Epithelial cell of proximal tubule (primary cell): ENCODE data around the gene IGSF6. TPM values are rescaled to one million over a fixed set of nuclear protein-coding genes. Genes with fewer than 3 reads are reported as not detected.

Source experiments
- DNase-seq: peaks from one replicate; pipeline ENCODE4 v3.0.0-alpha.2; 2011; ENCODE audit warnings: low read depth
- H3K4me3 ChIP-seq: 2 replicates; pipeline ENCODE4 v1.5.1; 2011; ENCODE audit warnings: low read depth, mild to moderate bottlenecking, low read length
- total RNA-seq: library from RNA; depleted of rRNA; stranded (reverse); fragments of >200 nt; gene quantifications from 2 replicates; pipeline ENCODE4 v1.2.3, GENCODE V29; 2015
- TF ChIP-seq, protein P1 (sequence below): conservative IDR thresholded peaks from 2 replicates; pipeline ENCODE4 v1.5.1; 2012; ENCODE audit warnings: low read depth, mild to moderate bottlenecking, low read length

The IGSF6 gene
- total RNA-seq, 1 donor from 2014 or later: not detected

DNA sequence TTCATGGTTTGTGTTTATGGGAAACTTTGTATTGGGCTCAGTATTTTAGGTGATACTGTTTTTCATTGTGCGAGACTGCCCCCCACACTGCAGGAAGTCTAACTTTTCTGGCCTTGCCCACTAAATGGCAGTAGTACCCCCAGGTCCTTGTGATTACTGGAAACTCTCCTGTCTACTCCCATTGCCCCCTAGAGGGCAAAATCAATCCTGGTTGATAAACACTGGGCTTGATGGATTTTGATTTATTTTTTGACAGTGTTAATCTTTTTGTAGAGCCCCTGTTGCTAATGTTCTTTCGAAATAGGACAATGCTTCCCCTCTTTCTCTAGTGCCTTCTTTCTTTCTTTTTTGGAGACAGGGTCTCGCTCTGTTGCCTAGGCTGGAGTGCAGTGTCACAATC lies 37.5 kb downstream of the IGSF6 start:
- TF ChIP-seq, protein P1, sequence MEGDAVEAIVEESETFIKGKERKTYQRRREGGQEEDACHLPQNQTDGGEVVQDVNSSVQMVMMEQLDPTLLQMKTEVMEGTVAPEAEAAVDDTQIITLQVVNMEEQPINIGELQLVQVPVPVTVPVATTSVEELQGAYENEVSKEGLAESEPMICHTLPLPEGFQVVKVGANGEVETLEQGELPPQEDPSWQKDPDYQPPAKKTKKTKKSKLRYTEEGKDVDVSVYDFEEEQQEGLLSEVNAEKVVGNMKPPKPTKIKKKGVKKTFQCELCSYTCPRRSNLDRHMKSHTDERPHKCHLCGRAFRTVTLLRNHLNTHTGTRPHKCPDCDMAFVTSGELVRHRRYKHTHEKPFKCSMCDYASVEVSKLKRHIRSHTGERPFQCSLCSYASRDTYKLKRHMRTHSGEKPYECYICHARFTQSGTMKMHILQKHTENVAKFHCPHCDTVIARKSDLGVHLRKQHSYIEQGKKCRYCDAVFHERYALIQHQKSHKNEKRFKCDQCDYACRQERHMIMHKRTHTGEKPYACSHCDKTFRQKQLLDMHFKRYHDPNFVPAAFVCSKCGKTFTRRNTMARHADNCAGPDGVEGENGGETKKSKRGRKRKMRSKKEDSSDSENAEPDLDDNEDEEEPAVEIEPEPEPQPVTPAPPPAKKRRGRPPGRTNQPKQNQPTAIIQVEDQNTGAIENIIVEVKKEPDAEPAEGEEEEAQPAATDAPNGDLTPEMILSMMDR: peak; percentile 40
- DNase-seq: no peak
- H3K4me3 ChIP-seq: no peak overlapping the region

DNA sequence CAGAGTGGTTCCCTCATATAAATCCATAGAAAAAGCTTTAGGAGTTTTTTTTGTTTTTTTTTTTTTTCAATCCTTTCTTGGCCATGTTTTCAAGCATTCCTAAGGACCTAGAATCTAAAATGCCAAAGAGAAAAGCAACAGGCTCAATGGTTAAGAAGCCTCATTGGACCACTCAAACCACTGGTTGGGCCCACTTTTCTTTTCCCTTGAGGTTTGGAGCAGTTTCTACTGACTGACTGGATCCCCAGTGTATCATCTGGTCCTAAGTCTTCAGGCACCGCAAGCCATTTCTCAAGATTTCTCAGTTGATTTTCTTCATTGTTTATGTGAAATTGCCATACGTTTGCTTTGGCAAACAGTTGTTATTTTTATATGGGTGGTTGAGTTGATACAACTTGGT lies 38.6 kb downstream of the IGSF6 start:
- TF ChIP-seq, protein P1: no peak
- no peak overlapping the region for H3K4me3 ChIP-seq

GRCh38 chr16:21613361-21613760 lies 39.0 kb downstream of the IGSF6 start:
- DNase-seq: no peak
- no peak overlapping the region for H3K4me3 ChIP-seq
- TF ChIP-seq, protein P1: no peak

More for the DNA sequence above, 38.6 kb downstream of the IGSF6 start:
- DNase-seq: no peak

GRCh38 chr16:21611556-21612384 lies 40.6 kb downstream of the IGSF6 start:
- TF ChIP-seq, protein P1: no peak
- DNase-seq: no peak
- H3K4me3 ChIP-seq: peak overlapping the region; percentile 2

DNA sequence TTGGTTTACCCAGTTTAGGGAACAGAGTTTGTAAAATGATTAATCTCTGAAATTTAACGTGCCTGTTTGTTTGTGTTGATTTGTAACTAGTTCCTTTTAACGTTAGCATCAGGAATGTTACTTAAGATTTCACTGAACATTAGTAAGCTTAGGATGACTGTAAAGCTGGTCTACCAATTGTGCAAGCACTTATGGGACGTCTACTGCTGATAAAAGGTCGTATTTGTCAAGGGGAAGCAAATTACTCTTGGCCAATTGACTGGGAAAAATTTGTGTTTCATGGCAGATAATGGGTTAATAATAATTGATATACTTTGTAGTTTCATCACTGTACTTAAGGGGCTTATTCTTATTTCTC lies 41.2 kb downstream of the IGSF6 start:
- no peak overlapping the region for H3K4me3 ChIP-seq
- no peak for DNase-seq
- TF ChIP-seq, protein P1: no peak

DNA sequence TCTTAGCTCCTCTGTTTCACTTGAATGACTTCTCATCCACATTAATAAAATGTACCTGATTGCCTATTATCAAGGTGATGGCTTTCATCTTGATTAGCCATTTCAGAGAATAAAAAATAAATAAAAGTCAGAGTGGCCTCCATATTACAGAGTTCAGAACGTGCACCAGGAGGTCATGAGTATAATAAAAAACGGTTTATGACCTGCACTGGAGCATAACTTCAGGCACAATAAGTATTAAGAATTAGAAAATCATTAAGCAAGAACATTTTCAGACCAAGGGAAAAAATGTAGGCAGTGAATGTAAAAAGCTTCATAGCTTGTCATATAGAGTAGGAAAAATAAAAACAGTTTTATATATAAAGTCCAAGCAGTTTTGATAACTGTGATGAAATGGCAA lies 41.6 kb downstream of the IGSF6 start:
- TF ChIP-seq, protein P1: no peak
- no peak overlapping the region for H3K4me3 ChIP-seq
- no peak for DNase-seq

DNA sequence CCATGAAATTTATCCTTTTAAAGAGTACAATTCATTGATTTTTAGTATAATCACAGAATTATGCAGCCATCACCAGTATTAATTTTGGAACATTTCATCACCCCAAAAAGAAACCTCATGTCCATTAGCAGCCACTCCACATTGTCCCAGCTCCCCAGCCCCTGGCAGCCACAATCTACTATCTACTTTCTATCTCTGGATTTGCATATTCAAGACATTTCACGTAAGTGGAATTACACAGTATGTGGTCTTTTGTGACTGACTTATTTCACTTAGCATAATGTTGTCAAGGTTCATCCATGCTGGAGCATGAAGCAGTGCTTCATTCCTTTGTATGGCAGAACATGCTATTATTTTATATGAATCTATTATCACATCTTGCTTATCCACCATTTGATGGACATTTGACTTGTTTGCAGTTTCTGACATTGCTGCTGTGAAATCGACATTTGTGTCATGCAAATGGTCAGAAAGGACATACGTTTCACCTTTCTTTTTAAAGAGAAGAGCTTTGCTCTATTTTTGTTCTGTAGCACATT lies 42.3 kb downstream of the IGSF6 start:
- DNase-seq: no peak
- TF ChIP-seq, protein P1: no peak
- no peak overlapping the region for H3K4me3 ChIP-seq
